Mononuclear cell (primary cell): ENCODE results near the gene EIF2AK2. TPM values are rescaled to one million over a fixed set of nuclear protein-coding genes. Genes with fewer than 3 reads are reported as not detected.
A peak's percentile ranks its signal among the peaks of the same experiment; 100 is the strongest.
"Not testable (repeated sequence)": the region's sequence is repeated elsewhere in the genome, so short reads cannot be mapped to it uniquely, and the experiment has no call there.

Experiments
- H3K27me3 ChIP-seq: 2 replicates; pipeline ENCODE4 v1.6.0; 2011; ENCODE audit warnings: low read length, control low read depth; ENCODE audit not compliant: insufficient read depth
- H3K4me1 ChIP-seq: 2 replicates; pipeline ENCODE4 v1.5.1; 2011; ENCODE audit warnings: mild to moderate bottlenecking, low read length, control low read depth; ENCODE audit not compliant: insufficient read depth
- H3K4me3 ChIP-seq: 2 replicates; pipeline ENCODE4 v1.5.1; 2011; ENCODE audit warnings: mild to moderate bottlenecking, low read length, moderate library complexity
- H3K9me3 ChIP-seq: 2 replicates; pipeline ENCODE4 v1.5.1; 2011; ENCODE audit warnings: low read depth, mild to moderate bottlenecking, control low read depth, low read length
- total RNA-seq: library from RNA; depleted of rRNA; stranded (reverse); fragments of >200 nt; gene quantifications from one replicate; pipeline ENCODE4 v1.2.3, GENCODE V29; 2012

Gene EIF2AK2
- total RNA-seq, result 40.8 TPM

DNA sequence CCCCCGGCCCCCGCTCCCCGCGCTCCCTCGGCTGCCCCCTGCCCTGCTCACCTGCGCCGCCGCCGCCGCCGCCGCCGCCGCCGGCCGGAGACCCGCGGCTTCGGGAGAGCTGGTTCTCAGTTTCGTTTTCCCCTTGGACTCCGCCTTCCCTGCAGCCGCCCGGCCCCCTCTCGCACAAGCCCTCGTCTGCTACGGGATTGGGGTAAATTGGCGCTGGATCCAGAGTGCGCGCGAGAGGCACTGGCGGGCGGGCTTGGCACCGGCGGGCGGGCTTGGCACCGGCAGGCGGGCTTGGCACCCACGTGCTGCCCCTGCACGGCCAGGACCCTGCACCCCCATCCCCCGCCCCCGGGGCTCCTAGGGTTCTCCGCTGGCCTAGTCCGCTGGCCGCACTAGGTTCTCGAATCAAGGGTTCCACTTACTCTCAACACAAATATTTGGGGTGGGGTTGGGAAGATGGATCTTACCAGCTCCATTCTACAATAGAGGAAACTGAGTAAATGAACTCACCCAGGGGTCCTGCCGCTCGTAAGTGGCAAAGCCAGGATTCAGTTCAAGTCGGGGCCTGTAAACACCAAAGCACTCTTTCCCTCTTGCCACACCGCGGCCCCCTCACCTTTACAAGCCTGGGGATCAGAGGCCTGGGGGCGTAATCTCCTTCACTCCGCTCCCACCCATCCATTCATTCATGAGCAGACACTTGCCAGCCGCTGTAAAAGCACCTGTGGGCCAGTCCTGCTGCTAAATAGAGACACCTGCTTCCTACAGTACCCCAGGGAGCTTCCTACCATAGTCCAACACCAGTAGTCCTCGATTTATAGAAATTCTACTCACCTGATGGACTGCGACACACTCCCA lies at the start of gene EIF2AK2:
Gene EIF2AK2, minus strand, starts transcription at position 124 of the 858 bp plus-strand sequence. CDS start 9,174 bp downstream, outside the sequence.
- H3K4me3 ChIP-seq, result peak within 1 kb of the TSS; percentile 91
- H3K27me3 ChIP-seq, result no peaks in the 10 kb centered on the region
- H3K9me3 ChIP-seq, result no peaks in the 10 kb centered on the region
- H3K4me1 ChIP-seq, result peaks cover 25% of the 10 kb centered on the region

DNA sequence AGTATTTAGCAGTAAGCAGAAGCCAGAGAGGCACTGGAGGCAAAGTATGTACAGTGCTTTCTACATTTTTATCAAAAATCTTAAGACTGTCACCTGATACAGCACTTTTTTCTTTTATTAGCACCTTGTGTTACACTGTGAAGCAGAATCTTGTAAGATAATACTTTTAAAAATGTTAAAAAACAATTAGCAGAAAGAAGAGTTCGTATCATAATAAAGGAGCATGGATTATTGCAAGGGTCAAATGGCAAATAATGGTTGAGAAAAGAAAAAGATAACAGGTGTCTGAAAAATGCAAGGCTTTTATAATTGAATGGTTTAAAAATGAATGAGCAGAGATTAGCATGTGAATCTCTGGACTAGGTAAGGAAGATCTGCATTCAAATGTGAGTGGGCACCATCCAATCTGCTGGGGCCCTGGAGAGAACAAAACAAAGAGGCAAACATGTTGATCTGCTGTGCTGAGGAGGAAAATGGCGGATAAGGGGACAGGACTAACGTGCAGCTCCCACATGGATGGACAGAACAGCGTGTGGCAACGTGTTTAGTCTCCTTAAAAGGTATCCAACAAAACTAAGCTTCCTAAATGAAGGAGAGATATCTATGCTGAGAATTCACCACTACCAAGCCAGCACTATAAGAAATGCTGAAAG lies 49.0 kb upstream of the EIF2AK2 start:
- H3K9me3 ChIP-seq, result peaks cover 36% of the 10 kb centered on the region
- H3K4me1 ChIP-seq, result no peaks in the 10 kb centered on the region
- no peak overlapping the region for H3K4me3 ChIP-seq
- no peaks in the 10 kb centered on the region for H3K27me3 ChIP-seq

DNA sequence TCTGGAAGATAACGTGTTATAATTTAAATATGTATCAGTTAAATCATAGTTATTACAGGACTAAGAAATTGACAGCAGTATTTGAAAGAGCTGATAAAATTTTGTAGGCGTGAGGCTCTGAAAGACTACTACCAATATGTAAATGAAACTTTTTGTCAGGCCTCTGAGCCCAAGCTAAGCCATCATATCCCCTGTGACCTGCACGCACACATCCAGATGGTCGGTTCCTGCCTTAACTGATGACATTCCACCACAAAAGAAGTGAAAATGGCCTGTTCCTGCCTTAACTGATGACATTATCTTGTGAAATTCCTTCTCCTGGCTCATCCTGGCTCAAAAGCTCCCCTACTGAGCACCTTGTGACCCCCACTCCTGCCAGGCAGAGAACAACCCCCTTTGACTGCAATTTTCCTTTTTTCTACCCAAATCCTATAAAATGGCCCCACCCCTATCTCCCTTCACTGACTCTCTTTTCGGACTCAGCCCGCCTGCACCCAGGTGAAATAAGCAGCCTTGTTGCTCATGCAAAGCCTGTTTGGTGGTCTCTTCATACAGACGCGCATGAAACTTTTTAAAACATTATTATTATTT lies 48.4 kb upstream of the EIF2AK2 start:
- peaks cover 36% of the 10 kb centered on the region for H3K9me3 ChIP-seq
- not testable (repeated sequence) for H3K27me3 ChIP-seq, H3K4me1 ChIP-seq, H3K4me3 ChIP-seq

DNA sequence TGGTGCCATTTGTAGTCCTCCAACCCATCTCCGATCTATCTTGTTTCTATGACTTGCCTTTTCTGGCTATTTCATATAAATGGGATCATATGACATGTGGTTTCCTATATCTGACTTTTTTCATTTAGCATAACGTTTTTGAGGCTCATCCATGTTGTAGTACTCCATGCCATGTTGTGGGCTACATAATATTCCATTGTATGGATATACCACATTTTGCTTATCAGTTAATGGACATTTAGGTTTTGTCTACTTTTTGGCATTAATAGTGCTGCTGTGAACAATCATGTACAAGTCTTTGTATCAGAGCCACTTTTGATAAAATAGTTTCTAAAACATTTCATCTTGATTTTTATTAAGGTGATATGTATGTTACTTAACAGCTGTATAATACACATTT lies 46.9 kb upstream of the EIF2AK2 start:
- Histone ChIP-seq H3K4me3 (no peak overlapping the region), H3K4me1 (peaks cover 3% of the 10 kb centered on the region), H3K9me3 (peaks cover 26% of the 10 kb centered on the region), H3K27me3 (no peaks in the 10 kb centered on the region)

DNA sequence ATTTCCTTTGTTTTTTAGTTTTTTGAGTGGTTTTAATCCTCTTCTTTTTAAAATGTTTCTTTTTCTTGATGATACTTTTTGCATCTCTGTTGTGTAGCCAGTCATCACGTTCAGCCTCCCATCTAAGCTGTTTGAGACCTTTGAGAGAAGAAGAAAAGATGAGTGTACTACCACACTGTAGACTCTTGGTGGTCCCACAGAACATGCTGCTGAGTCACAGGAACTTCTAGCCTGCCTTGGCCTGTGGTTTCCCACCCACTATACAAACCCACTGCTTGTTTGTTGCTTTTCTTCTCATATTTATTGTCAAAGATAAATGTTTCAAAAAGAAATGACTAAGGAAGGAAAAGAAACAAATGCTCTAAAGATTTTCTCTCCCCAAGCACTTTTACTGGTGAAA lies 45.0 kb upstream of the EIF2AK2 start:
- no peaks in the 10 kb centered on the region for H3K27me3 ChIP-seq
- peaks cover 6% of the 10 kb centered on the region for H3K9me3 ChIP-seq
- no peak overlapping the region for H3K4me3 ChIP-seq
- peaks cover 21% of the 10 kb centered on the region for H3K4me1 ChIP-seq

DNA sequence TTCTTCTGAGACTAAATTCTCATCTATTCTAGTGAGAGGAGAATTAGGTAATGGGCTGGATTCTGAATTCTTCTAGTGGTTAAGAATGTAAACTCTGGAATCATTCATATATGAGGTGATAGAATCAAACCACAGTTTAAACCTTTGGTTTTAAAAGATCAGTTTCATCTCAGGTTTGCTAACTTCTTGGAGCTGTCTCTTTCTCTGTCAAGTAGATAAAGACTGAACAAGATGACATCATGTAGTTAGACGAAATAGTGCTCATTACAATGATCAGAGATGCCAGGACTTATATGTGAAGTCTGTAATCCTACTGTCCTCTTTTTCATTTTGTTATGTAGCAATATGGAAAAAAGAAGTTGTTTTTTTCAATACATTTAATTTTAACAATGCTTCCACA lies 44.4 kb upstream of the EIF2AK2 start:
- Histone ChIP-seq H3K27me3 (no peaks in the 10 kb centered on the region), H3K9me3 (peaks cover under 1% of the 10 kb centered on the region), H3K4me3 (no peak overlapping the region), H3K4me1 (peaks cover 21% of the 10 kb centered on the region)

DNA sequence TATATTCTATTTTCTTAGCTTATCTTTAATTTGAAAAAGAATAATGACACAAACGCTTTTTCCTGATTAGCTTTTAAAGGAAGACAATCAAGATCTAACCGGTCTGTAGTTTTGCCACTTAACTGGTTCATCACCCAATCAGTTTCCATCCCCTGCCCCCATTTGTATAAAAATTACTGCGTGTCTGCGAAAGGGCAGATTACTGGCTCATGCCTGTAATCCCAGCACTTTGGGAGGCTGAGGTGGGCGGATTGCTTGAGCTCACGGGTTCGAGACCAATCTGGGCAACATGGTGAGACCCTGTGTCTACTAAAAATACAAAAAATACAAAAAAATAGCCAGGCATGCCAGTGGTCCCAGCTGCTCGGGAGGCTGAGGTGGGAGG lies 41.9 kb upstream of the EIF2AK2 start:
- H3K4me1 ChIP-seq, result peaks cover 27% of the 10 kb centered on the region
- H3K27me3 ChIP-seq, result no peaks in the 10 kb centered on the region
- H3K9me3 ChIP-seq, result no peaks in the 10 kb centered on the region
- H3K4me3 ChIP-seq, result no peak overlapping the region

DNA sequence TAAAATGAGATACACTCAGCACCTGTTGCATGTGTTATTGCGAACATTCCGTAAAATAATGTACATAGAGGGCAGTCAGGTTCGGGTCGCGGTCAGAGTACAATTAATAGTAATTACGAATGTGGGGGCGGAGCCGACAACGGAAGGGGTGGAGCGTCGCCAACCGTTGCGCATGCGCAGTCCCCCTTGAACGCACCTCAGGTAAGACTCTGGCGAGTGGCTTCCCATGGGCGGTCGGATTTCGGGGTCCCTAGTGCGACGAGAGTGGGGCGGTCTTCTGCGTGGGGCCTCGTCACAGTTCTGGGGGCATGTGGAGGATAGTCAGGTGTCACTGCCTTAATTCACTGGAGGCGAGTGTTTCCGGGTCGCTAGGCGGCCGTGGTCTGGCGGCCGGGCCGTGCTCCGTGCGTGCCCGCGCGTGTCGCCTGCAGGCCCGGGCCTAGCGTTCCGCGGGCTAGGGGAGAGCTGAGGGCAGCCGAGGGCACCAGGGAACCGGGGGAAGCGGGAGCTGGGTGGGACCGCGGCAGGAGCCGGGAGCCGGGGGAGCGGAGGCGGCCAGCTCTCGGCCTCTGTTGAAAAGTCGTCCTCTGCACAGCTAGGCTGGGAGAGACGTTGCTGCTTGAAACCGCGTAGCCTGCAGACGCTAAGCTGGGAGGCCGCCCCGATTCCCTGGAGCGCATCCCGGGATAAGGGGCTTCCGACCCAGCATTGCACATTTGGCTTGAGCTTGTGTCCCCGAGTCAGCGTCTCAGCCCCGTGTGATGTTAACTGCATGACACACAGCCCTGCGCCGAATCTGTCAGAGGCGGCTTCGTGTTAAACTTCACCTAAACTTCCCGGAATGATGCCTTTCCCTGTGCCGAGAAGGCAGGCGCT lies 39.8 kb upstream of the EIF2AK2 start, which contains the start of gene CEBPZOS:
Gene CEBPZOS, plus strand, starts transcription at position 177 of the 876 bp plus-strand sequence. CDS start 3,209 bp downstream, outside the sequence.
- H3K4me3 ChIP-seq, result peak within 1 kb of the TSS; percentile 72
- peaks cover 32% of the 10 kb centered on the region for H3K4me1 ChIP-seq
- H3K27me3 ChIP-seq, result no peaks in the 10 kb centered on the region
- H3K9me3 ChIP-seq, result no peaks in the 10 kb centered on the region

DNA sequence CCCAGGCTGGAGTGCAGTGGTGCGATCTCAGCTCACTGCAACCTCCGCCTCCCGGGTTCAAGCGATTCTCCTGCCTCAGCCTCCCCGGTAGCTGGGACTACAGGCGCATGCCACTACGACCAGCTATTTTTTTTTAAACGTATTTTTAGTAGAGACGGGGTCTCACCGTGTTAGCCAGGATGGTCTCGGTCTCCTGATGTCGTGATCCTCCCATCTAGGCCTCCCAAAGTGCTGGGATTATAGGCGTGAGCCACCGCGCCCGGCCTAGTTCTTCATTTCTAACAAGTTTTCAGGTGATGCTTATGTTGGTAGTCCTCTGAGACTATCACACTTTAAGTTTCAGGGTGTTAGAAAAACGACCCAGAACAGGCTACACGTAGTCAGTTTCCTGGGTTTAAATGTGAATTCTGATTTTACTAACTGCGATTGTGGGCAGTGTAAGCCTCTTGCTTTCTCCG lies 39.1 kb upstream of the EIF2AK2 start:
- H3K9me3 ChIP-seq, H3K27me3 ChIP-seq: not testable (repeated sequence)
- H3K4me1 ChIP-seq, result peaks cover 38% of the 10 kb centered on the region
- peak overlapping the region; percentile 72 for H3K4me3 ChIP-seq

DNA sequence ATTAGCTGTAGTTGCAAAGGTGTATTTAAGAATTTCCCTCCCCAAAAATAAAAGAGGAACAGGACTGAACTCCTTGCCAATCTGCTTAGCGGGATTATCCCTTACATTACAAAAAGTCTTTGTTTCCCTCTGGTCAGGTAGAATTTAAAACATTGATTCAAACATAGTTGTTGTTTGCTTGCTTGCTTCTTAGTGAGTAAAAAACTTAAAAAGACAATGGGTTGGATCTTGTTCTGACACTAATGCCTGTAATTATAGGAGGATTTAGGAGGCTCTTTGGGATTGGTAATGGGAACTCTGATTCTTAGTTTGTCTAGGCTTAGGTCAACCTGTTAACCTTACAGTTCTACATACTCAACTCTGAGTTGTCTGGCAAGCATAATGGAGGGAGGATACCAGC lies 35.8 kb upstream of the EIF2AK2 start:
- Histone ChIP-seq H3K4me3 (no peak overlapping the region), H3K4me1 (peaks cover 40% of the 10 kb centered on the region), H3K27me3 (no peaks in the 10 kb centered on the region), H3K9me3 (no peaks in the 10 kb centered on the region)

DNA sequence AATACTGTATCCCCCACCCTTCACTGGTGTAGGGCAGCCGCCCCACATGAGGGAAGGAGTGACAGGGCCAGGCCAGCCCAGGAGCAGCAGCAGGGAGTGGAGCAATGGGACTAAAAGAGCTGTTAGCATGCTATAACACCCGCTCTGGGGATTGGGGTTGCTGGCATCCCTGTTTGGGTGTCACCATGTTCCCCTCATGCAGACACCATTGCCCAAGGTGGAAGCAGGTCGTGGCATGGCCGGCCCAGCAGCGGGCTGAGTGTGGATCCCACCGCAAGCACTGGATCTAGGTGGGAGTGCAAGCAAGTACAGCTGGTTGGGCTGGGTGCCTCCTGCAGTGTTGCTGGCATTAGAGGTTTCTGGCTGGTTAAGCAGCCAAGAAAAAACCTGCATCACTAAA lies 35.0 kb upstream of the EIF2AK2 start:
- H3K4me1 ChIP-seq, result peaks cover 32% of the 10 kb centered on the region
- H3K4me3 ChIP-seq, result no peak overlapping the region
- H3K27me3 ChIP-seq, result no peaks in the 10 kb centered on the region
- no peaks in the 10 kb centered on the region for H3K9me3 ChIP-seq

DNA sequence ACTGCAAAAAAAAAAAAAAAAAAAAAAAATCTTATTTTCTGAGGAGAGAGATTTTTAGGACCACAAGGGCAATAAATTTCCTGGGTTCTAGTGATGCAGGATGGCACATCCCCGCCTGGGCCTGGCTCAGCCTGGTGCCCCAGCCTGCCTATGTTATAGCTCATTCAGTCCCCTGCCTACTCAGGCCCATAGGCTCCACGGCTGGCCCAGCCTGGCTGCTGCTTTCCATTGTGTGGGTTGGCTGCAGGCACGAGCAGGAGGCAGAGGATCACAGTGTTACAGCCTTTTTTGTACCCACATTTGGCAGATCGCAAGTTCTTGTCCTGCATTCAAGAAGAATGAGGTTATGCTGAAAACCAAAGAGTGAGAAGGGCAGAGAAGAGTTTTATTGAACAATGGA lies 34.5 kb upstream of the EIF2AK2 start:
- Histone ChIP-seq H3K4me3 (no peak overlapping the region), H3K27me3 (no peaks in the 10 kb centered on the region)

DNA sequence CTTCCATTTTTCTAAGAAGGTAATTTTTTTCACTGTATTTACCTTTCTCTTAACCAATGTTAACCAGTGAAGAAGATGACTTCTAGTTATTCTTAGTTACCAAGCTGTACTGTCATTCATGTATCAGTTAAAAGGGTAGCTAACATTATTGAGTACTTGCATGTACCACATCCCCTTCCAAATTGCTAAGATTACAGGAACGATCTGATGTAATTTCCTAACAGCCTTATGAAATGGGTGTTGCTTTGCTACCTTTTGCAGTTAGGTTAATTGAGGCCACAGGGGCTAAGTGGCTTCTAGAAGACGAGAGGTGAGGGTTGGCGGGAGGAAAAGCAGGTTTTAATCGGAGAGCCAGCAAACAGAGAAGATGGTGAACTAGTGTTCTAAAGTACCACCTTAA lies 33.5 kb upstream of the EIF2AK2 start:
- peaks cover 26% of the 10 kb centered on the region for H3K4me1 ChIP-seq
- H3K4me3 ChIP-seq, result no peak overlapping the region
- H3K9me3 ChIP-seq, result no peaks in the 10 kb centered on the region
- no peaks in the 10 kb centered on the region for H3K27me3 ChIP-seq

More for the DNA sequence above, 34.5 kb upstream of the EIF2AK2 start:
- no peaks in the 10 kb centered on the region for H3K9me3 ChIP-seq
- H3K4me1 ChIP-seq, result peaks cover 32% of the 10 kb centered on the region

DNA sequence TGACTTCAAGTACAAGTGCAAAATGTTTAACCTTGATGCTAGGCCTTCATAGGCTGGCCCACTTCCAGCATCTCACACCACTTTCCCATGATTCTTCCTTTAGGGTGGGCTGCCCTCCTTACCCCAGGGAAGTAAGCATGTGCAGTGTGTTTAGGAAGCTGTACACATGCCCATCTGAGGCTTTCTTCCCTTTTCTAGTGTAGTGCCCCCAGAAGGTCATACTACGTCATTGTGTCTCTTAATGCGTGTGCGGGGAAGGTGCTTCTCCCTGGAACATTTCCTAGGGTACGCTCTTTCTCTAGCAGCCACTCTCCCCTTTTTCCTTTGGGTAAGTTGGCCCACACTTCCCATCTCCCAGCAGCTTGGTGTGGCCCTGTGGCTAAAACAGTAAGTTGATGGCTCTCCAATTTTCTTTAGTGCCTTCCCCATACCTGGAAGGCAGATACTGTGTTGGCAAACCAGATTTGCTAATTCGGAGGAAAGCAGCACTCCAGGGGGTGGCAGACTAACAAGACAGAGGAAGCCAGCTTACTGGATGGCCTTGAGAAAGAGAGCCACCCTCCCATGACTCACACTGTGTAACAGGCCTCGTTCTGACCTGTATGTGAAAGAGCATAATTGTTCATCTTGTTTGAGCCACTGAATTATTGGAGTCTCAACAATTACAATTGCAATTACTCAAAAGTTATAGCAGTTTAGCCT lies 32.8 kb upstream of the EIF2AK2 start:
- H3K4me1 ChIP-seq, result peaks cover 26% of the 10 kb centered on the region
- no peak overlapping the region for H3K4me3 ChIP-seq
- H3K9me3 ChIP-seq, result no peaks in the 10 kb centered on the region
- no peaks in the 10 kb centered on the region for H3K27me3 ChIP-seq
